Measurements from ENCODE around the gene WFDC8. TPM values are rescaled to one million over a fixed set of nuclear protein-coding genes. Genes with fewer than 3 reads are reported as not detected.
A peak's percentile ranks its signal among the peaks of the same experiment; 100 is the strongest.

Gene WFDC8
- total RNA-seq, 1 donor from 2014 or later, result not detected

DNA sequence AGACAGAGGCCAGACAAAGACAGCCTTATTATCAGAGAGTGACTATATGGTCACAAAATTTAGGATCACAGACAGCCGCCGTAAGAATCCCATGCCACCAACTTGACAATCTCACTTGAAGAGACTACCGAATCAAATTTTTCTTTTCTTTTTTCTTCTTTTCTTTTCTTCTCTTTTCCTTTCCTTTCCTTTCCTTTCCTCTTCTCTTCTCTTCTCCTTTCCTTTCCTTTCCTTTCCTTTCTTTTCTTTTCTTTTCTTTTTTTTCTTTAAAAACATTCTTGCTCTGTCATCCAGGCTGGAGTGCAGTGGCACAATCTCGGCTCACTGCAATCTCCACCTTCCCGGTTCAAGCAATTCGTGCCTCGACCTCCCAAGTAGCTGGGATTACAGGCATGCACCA is 30.7 kb downstream of the WFDC8 start:
- Mint-ChIP-seq H3K4me3 (no peak overlapping the region), H3K9me3 (peaks cover 5% of the 10 kb centered on the region), H3K4me1 (ENCODE audit: unreplicated experiment) (no peaks in the 10 kb centered on the region), H3K27me3 (peaks cover 62% of the 10 kb centered on the region), H3K27ac (no peak overlapping the region), H3K36me3 (peaks cover 4% of the 10 kb centered on the region)
- DNase-seq (ENCODE audit: extremely low spot score, unreplicated experiment), result no peak
- TF ChIP-seq, protein P1, sequence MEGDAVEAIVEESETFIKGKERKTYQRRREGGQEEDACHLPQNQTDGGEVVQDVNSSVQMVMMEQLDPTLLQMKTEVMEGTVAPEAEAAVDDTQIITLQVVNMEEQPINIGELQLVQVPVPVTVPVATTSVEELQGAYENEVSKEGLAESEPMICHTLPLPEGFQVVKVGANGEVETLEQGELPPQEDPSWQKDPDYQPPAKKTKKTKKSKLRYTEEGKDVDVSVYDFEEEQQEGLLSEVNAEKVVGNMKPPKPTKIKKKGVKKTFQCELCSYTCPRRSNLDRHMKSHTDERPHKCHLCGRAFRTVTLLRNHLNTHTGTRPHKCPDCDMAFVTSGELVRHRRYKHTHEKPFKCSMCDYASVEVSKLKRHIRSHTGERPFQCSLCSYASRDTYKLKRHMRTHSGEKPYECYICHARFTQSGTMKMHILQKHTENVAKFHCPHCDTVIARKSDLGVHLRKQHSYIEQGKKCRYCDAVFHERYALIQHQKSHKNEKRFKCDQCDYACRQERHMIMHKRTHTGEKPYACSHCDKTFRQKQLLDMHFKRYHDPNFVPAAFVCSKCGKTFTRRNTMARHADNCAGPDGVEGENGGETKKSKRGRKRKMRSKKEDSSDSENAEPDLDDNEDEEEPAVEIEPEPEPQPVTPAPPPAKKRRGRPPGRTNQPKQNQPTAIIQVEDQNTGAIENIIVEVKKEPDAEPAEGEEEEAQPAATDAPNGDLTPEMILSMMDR (conservative IDR thresholded peaks at IDR 0.05), result no peak

DNA sequence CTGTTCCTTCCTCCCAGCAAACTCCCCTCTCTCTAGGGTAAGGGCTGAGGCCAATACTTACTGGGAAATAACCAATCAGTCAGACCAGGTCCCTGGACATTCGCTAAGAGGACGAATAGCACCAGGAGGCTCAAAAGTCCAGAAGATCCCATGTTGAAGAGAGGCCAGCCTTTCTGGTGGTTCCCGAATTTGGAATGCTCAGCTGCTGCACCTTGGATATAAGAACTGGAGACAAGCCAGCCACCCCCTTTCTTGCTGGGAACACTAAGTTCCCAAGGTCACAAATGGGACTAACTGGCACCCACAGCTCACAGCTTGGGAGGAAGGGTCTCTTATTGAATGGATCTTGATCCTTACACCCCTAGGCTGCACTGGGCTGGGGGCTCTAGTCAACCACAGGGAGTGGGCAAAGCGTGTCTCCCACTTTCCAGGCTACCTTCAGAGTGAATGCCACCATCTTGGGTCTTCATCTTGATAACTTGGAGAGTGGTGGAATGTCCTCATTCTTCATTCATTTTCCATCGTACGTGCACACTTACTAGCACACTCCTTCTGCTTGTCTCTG is 31.8 kb downstream of the WFDC8 start, which contains the start of gene EPPIN:
TSS of gene EPPIN (minus strand) at position 196 of the 565 bp plus-strand sequence. CDS start at position 152, 44 bp downstream.
- Mint-ChIP-seq H3K4me3 (no peak within 1 kb of the TSS), H3K4me1 (ENCODE audit: unreplicated experiment) (no peaks in the 10 kb centered on the region), H3K27me3 (peaks cover 64% of the 10 kb centered on the region), H3K36me3 (peaks cover 4% of the 10 kb centered on the region), H3K9me3 (peaks cover 5% of the 10 kb centered on the region), H3K27ac (peak within 1 kb of the TSS; percentile 57)
- no peak for DNase-seq (ENCODE audit: extremely low spot score, unreplicated experiment)
- TF ChIP-seq, protein P1 (conservative IDR thresholded peaks at IDR 0.05), result no peak

DNA sequence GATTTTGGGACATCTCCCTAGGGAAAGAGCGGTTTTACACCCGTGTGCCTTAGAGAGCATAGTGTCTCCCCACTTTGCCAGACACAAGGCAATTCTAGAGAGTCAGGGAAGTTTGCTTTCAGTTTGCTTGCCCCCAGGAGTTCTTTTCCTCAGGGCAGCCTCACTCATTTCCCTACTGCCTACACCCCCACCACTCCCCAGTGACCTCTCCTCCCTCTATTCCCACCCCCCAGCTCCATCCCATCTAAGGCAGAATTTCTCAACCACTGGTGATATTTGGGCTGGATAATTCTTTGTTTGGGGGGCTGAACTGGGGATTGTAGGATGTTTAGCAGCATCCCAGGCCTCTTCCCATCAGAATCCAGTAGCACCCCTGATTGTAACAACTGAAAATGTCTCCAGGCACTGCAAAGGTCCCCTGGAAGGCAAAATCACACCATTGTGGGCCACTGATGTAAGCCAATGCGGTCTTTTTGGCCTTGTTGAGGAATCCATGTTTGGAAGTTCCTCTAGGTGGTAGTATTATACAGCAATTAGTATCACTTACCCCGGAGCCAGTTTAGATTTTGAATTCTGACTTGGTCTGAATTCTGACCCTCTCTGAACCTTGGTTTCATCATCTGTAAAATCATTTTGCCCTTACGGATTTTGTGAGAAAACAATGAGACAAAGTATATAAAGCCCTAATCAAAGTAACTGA is 33.2 kb downstream of the WFDC8 start:
- peaks cover 5% of the 10 kb centered on the region for H3K9me3 Mint-ChIP-seq
- H3K4me3 Mint-ChIP-seq, result no peak overlapping the region
- peaks cover 4% of the 10 kb centered on the region for H3K36me3 Mint-ChIP-seq
- H3K27ac Mint-ChIP-seq, result peak overlapping the region; percentile 57
- no peaks in the 10 kb centered on the region for H3K4me1 Mint-ChIP-seq (ENCODE audit: unreplicated experiment)
- DNase-seq (ENCODE audit: extremely low spot score, unreplicated experiment), result no peak
- H3K27me3 Mint-ChIP-seq, result peaks cover 68% of the 10 kb centered on the region
- TF ChIP-seq, protein P1 (conservative IDR thresholded peaks at IDR 0.05), result peak; percentile 68

DNA sequence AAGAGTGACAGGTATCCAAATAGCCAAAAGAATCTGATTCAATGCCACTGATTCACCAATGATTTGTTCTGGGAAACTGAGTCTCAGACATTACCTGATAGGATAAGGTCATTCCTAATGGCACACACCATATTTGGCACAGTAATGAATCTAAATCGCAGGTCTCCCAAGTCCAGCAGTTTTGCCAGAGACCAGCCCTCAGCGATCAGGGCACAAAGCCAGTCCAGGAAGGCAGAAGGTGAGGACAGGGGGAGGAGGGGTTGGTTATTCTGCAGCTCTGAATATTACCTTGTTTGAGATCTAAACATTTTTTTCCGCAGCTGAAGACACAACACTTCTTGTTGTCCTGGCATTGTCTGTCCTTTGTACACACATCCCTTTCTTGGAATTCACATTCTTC is 33.7 kb downstream of the WFDC8 start:
- DNase-seq (ENCODE audit: extremely low spot score, unreplicated experiment), result no peak
- Mint-ChIP-seq H3K27me3 (peaks cover 69% of the 10 kb centered on the region), H3K9me3 (peaks cover 5% of the 10 kb centered on the region), H3K27ac (no peak overlapping the region), H3K36me3 (peaks cover 4% of the 10 kb centered on the region), H3K4me3 (no peak overlapping the region), H3K4me1 (ENCODE audit: unreplicated experiment) (no peaks in the 10 kb centered on the region)
- TF ChIP-seq, protein P1 (conservative IDR thresholded peaks at IDR 0.05), result no peak

DNA sequence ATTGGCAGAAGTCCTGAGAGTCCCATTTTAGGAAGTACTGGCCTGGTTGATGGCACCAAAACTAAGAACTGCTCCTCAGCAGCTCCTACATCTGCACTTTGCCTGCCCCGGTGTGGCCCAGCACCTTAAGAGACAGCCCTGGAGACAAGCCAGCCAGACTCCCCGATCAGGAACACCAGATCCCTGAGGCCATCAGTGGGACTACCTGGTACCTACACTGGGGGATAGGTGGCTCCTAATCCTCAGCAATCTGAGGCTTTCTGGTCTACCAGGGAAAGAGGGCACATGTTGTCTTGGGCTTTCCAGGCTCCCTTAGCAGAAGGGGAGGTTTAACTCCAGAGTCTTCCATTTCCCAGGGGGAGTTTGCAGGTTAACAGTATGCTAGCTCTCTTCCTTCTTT is 39.7 kb downstream of the WFDC8 start, which contains the start of gene WFDC6:
TSS of gene WFDC6 (minus strand) at position 101 of the 400 bp plus-strand sequence. CDS start at position 26, 75 bp downstream.
- TF ChIP-seq, protein P1 (conservative IDR thresholded peaks at IDR 0.05), result no peak
- H3K27me3 Mint-ChIP-seq, result peaks cover 46% of the 10 kb centered on the region
- no peak within 1 kb of the TSS for H3K27ac Mint-ChIP-seq
- peaks cover 4% of the 10 kb centered on the region for H3K36me3 Mint-ChIP-seq
- H3K9me3 Mint-ChIP-seq, result peaks cover 5% of the 10 kb centered on the region
- no peak within 1 kb of the TSS for H3K4me3 Mint-ChIP-seq
- no peak for DNase-seq (ENCODE audit: extremely low spot score, unreplicated experiment)
- H3K4me1 Mint-ChIP-seq (ENCODE audit: unreplicated experiment), result no peaks in the 10 kb centered on the region

Data from type B pancreatic cell (in vitro differentiated cells).